Vagina (tissue), 2 donors: ENCODE data around the gene CDH4.

Experiments
- POLR2A ChIP-seq, 2 donors: fragments of 450-650 bp; IDR thresholded peaks; one replicate each; pipeline ENCODE4 v1.6.1; 2017; ENCODE audit warnings: antibody characterized with exemption in 2 of 2, mild to moderate bottlenecking in 2 of 2, moderate library complexity in 2 of 2
- TF ChIP-seq, protein P1 (sequence below), 3 experiments: fragments of 450-650 bp in 2 of 3; fragments of 200-600 bp in 1 of 3; sonication (generic) in 1 of 3; IDR thresholded peaks; one replicate each; pipeline ENCODE4 v1.5.1; 2017 to 2019; ENCODE audit warnings: antibody characterized with exemption in 3 of 3, mild to moderate bottlenecking in 2 of 3, moderate library complexity in 2 of 3

DNA sequence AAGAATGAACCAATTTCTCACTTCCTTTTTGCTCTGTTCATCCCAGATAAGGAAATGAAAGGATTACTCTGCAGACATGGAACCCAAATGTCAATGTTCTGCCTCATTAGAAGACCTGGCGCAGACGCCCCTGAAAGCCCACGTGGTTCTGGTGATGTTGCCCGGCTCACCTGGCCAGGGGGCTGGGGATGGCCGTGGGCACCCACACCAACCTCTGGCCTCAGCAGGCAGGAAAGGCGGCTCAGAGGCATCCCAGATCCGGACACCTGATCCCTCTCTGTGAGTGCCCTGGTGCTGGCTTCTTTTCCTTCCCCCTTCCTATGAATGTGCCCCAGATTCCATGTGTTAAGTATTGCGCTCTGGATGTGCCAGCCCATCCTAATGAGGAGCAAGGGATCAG, 33.6 kb downstream of the CDH4 start:
- no peak for TF ChIP-seq POLR2A (IDR thresholded peaks at IDR 0.05)
- TF ChIP-seq, protein P1, sequence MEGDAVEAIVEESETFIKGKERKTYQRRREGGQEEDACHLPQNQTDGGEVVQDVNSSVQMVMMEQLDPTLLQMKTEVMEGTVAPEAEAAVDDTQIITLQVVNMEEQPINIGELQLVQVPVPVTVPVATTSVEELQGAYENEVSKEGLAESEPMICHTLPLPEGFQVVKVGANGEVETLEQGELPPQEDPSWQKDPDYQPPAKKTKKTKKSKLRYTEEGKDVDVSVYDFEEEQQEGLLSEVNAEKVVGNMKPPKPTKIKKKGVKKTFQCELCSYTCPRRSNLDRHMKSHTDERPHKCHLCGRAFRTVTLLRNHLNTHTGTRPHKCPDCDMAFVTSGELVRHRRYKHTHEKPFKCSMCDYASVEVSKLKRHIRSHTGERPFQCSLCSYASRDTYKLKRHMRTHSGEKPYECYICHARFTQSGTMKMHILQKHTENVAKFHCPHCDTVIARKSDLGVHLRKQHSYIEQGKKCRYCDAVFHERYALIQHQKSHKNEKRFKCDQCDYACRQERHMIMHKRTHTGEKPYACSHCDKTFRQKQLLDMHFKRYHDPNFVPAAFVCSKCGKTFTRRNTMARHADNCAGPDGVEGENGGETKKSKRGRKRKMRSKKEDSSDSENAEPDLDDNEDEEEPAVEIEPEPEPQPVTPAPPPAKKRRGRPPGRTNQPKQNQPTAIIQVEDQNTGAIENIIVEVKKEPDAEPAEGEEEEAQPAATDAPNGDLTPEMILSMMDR (IDR thresholded peaks at IDR 0.05): no peak
